ENCODE measurements around the gene GPR146. TPM values are rescaled to one million over a fixed set of nuclear protein-coding genes. Genes with fewer than 3 reads are reported as not detected.
A peak's percentile ranks its signal among the peaks of the same experiment; 100 is the strongest.

The GPR146 gene
- total and polyA plus RNA-seq, 2 of the 13 experiments (the other 11 are each of a cell fraction or from before 2014, with no cell fraction given): 2.0 to 15.9 TPM

GRCh38 chr7:1044189-1045068 is at the start of gene GPR146 (continued):
- TF ChIP-seq CHCHD3 (CRISPR knock-in tag; IDR thresholded peaks at IDR 0.05) (no peak), PCBP2 (optimal IDR thresholded peaks at IDR 0.05; ENCODE audit: low read depth, low read length, poor library complexity, severe bottlenecking) (no peak), DNMT3B (CRISPR knock-in tag; conservative IDR thresholded peaks at IDR 0.05) (no peak), ZNF142 (CRISPR knock-in tag; IDR thresholded peaks at IDR 0.05) (no peak), AGO1 (IDR thresholded peaks at IDR 0.05; ENCODE audit: low read depth, low read length, poor library complexity, severe bottlenecking) (no peak), CHD4 (IDR thresholded peaks at IDR 0.05; ENCODE audit: borderline replicate concordance, low read length) (no peak; the same call in 1 of the 2 replicates), HOXA5 (CRISPR knock-in tag; IDR thresholded peaks at IDR 0.05) (no peak), KLF13 (CRISPR knock-in tag; IDR thresholded peaks at IDR 0.05) (no peak), ZNF276 (CRISPR knock-in tag; IDR thresholded peaks at IDR 0.05; ENCODE audit: low read depth) (no peak), NFKBIZ (CRISPR knock-in tag; IDR thresholded peaks at IDR 0.05) (no peak), PTBP1 (IDR thresholded peaks at IDR 0.05; ENCODE audit: low read depth, low read length, poor library complexity, severe bottlenecking) (peak; percentile 40), MAX (IDR thresholded peaks at IDR 0.05) (peak; percentile 86), DRAP1 (CRISPR knock-in tag; IDR thresholded peaks at IDR 0.05) (peak; percentile 51; the same call in 1 of the 2 replicates), KDM5B (CRISPR knock-in tag; IDR thresholded peaks at IDR 0.05; ENCODE audit: borderline replicate concordance) (0 out of 2 replicates have a peak, but pooled peaks have one; percentile 46), CERS6 (CRISPR knock-in tag; IDR thresholded peaks at IDR 0.05) (no peak), PITX1 (CRISPR knock-in tag; IDR thresholded peaks at IDR 0.05) (no peak)
- TF ChIP-seq, protein P1, sequence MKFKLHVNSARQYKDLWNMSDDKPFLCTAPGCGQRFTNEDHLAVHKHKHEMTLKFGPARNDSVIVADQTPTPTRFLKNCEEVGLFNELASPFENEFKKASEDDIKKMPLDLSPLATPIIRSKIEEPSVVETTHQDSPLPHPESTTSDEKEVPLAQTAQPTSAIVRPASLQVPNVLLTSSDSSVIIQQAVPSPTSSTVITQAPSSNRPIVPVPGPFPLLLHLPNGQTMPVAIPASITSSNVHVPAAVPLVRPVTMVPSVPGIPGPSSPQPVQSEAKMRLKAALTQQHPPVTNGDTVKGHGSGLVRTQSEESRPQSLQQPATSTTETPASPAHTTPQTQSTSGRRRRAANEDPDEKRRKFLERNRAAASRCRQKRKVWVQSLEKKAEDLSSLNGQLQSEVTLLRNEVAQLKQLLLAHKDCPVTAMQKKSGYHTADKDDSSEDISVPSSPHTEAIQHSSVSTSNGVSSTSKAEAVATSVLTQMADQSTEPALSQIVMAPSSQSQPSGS (CRISPR knock-in tag; IDR thresholded peaks at IDR 0.05): no peak

Data from HepG2 (cell line).